HUES64 (cell line): Measurements from ENCODE around the gene SH3BP4.

ENCODE experiments used
- H3K27ac ChIP-seq: 2 replicates; pipeline ENCODE4 v1.7.0; 2013; ENCODE audit warnings: low read depth, low read length, inconsistent platforms
- H3K27me3 ChIP-seq: 2 replicates; pipeline ENCODE4 v1.6.1; 2013; ENCODE audit warnings: mild to moderate bottlenecking, low read length; ENCODE audit not compliant: insufficient read depth
- H3K36me3 ChIP-seq: 2 replicates; pipeline ENCODE4 v1.6.1; 2013; ENCODE audit warnings: mild to moderate bottlenecking, low read length; ENCODE audit not compliant: insufficient read depth
- H3K4me1 ChIP-seq: 2 replicates; pipeline ENCODE4 v1.6.1; 2013; ENCODE audit warnings: mild to moderate bottlenecking, low read length, moderate library complexity; ENCODE audit not compliant: insufficient read depth
- H3K4me3 ChIP-seq: 2 replicates; pipeline ENCODE4 v1.5.1; 2013; ENCODE audit warnings: mild to moderate bottlenecking, low read length, moderate library complexity
- H3K9ac ChIP-seq: 2 replicates; pipeline ENCODE4 v1.6.1; 2013; ENCODE audit warnings: mild to moderate bottlenecking, low read depth, low read length
- H3K9me3 ChIP-seq: 2 replicates; pipeline ENCODE4 v1.6.1; 2013; ENCODE audit warnings: low read depth, low read length; ENCODE audit not compliant: insufficient read depth
- WGBS: fragments of 150-250, 120-280 bp; methylation state at CpG from one replicate; pipeline ENCODE4 v1.1.7; 2013; ENCODE audit warnings: missing lambda C conversion rate; 5-methylcytosine and 5-hydroxymethylcytosine counted together

SH3BP4 gene

GRCh38 chr2:235047171-235048160 lies 95.6 kb downstream of the SH3BP4 start:
- H3K4me1 ChIP-seq = peaks cover 6% of the 10 kb centered on the region; the same call in 1 of the 2 replicates
- H3K4me3 ChIP-seq = no peak overlapping the region
- H3K27ac ChIP-seq = no peak overlapping the region
- WGBS = 94% methylated on average over 24 of the region's 24 CpGs
- no peaks in the 10 kb centered on the region for H3K27me3 ChIP-seq
- H3K36me3 ChIP-seq = peaks cover 48% of the 10 kb centered on the region
- no peak overlapping the region for H3K9ac ChIP-seq
- no peaks in the 10 kb centered on the region for H3K9me3 ChIP-seq

DNA sequence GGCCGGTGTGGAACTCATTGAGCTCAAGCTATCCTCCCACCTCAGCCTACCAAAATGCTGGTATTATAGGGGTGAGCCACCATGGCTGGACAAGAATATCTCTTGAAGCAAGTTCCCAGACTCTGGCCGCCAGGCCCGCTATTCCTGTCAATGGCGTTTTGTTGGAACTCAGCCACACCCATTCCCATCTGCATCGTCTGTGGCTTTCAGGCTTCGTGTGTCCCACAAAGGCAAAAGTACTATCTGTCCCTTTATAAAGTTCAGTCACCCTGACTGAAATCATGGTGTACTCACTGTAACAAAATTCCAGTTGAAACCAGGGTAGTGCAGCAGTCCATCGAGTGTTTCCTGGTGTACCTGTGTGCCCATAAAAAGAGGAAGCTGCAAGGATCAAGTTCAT lies 96.7 kb downstream of the SH3BP4 start:
- WGBS = 95% methylated on average over 6 of the region's 7 CpGs
- Histone ChIP-seq H3K4me1 (peaks cover 6% of the 10 kb centered on the region; the same call in 1 of the 2 replicates), H3K9ac (no peak overlapping the region), H3K27ac (no peak overlapping the region), H3K27me3 (no peaks in the 10 kb centered on the region), H3K9me3 (no peaks in the 10 kb centered on the region), H3K36me3 (peaks cover 52% of the 10 kb centered on the region), H3K4me3 (no peak overlapping the region)

DNA sequence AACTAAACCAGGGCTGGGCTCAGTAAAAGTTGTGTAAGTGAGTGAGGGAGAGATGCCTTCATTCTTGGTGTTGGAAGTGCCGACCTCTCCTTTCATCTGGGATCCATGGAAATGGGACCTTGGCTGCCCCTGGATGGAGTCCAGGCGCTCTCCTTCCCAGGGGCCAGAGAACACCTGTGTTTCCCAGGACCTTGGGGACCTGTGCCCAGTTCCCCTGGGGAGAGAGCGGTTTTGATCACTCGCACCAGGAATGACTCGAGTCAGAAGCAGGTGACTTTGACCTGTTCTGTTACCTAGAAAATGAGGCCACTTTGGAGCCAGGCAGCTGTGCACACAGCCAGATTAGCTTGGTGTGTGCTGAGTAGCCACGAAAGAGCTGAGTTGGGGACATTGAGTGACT lies 97.3 kb downstream of the SH3BP4 start:
- Histone ChIP-seq H3K27me3 (no peaks in the 10 kb centered on the region), H3K9ac (no peak overlapping the region), H3K27ac (no peak overlapping the region), H3K9me3 (no peaks in the 10 kb centered on the region), H3K4me1 (peaks cover 6% of the 10 kb centered on the region; the same call in 1 of the 2 replicates), H3K36me3 (peaks cover 55% of the 10 kb centered on the region), H3K4me3 (no peak overlapping the region)
- WGBS = 92% methylated on average over 6 of the region's 6 CpGs

DNA sequence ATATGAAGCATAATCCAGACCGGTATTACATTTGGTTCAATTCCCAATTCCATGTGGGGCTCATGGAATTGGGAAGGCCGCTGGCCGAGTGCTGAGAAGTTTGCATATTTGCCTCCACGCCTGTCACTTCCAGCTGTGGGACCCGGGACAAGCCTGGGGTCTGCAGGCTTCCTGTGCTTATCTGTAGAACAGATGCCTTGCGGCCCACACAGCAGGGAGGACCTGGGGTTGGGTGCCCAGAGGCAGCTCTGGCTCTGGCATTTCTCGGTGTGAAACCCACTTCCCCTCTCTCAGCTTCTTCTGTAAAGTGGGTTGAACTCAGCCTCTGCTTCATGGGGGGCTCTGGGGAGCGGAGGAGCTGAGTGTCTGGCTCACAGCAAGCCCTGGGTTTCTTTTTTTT lies 97.9 kb downstream of the SH3BP4 start:
- H3K36me3 ChIP-seq = peaks cover 56% of the 10 kb centered on the region

DNA sequence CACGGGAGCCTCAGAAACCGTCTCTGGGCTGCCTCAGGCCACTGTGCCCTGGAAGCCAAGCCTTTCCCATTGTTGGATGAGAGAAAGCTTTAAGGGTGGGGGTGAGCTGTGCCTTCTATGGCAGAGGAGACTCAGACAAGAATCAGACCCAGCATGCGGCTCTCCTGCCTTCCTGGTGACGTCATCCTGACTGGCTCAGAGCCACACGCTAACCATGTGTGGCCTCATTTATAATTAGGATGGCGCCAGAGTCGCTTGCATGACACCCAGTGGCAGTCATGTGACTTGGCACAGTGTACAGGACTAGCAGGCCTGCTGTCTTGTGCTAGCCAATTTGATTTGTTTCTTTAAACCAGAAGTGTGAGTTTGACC lies 99.1 kb downstream of the SH3BP4 start:
- peaks cover 55% of the 10 kb centered on the region for H3K36me3 ChIP-seq
- H3K4me3 ChIP-seq = no peak overlapping the region
- no peaks in the 10 kb centered on the region for H3K9me3 ChIP-seq
- no peaks in the 10 kb centered on the region for H3K27me3 ChIP-seq
- H3K4me1 ChIP-seq = peaks cover 6% of the 10 kb centered on the region; the same call in 1 of the 2 replicates
- WGBS = 86% methylated on average over 7 of the region's 7 CpGs
- H3K27ac ChIP-seq = no peak overlapping the region
- H3K9ac ChIP-seq = no peak overlapping the region

More for the DNA sequence above, 97.9 kb downstream of the SH3BP4 start:
- Histone ChIP-seq H3K4me1 (peaks cover 6% of the 10 kb centered on the region; the same call in 1 of the 2 replicates), H3K9ac (no peak overlapping the region), H3K27ac (no peak overlapping the region), H3K4me3 (no peak overlapping the region), H3K27me3 (no peaks in the 10 kb centered on the region), H3K9me3 (no peaks in the 10 kb centered on the region)
- WGBS = 91% methylated on average over 8 of the region's 8 CpGs

- Histone ChIP-seq H3K27me3 (no peaks in the 10 kb centered on the region), H3K9me3 (no peaks in the 10 kb centered on the region), H3K36me3 (peaks cover 48% of the 10 kb centered on the region), H3K4me1 (peaks cover 6% of the 10 kb centered on the region; the same call in 1 of the 2 replicates), H3K9ac (no peak overlapping the region), H3K27ac (no peak overlapping the region), H3K4me3 (no peak overlapping the region)
- WGBS = 93% methylated on average over 18 of the region's 18 CpGs
These were observed 99.8 kb downstream of the SH3BP4 start for GRCh38 chr2:235051436-235052260.

- H3K27me3 ChIP-seq = no peaks in the 10 kb centered on the region
- H3K4me3 ChIP-seq = no peak overlapping the region
- WGBS = 95% methylated on average over 25 of the region's 25 CpGs
- no peak overlapping the region for H3K9ac ChIP-seq
- H3K27ac ChIP-seq = no peak overlapping the region
- H3K4me1 ChIP-seq = peaks cover 6% of the 10 kb centered on the region; the same call in 1 of the 2 replicates
- H3K36me3 ChIP-seq = peaks cover 39% of the 10 kb centered on the region
- H3K9me3 ChIP-seq = no peaks in the 10 kb centered on the region
These were observed 100.9 kb downstream of the SH3BP4 start for GRCh38 chr2:235052514-235053354.

DNA sequence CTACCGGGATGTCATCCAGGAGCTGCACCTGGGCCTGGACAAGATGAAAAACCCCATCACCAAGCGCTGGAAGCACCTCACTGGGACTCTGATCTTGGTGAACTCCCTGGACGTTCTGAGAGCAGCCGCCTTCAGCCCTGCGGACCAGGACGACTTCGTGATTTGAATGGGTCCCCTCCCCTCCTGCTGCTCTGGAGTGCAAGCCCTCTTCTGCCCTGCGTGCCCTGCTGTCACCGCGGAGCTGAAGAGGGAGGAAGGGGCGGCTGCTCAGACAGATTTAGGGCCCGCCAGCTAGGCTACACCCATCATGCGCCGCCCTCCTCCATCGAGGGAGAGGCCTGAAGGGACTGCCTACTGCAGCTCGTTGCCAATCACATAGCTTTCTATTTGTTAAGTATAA lies 101.8 kb downstream of the SH3BP4 start:
- H3K4me1 ChIP-seq = peaks cover 6% of the 10 kb centered on the region; the same call in 1 of the 2 replicates
- 92% methylated on average over 15 of the region's 16 CpGs for WGBS
- no peaks in the 10 kb centered on the region for H3K9me3 ChIP-seq
- no peak overlapping the region for H3K9ac ChIP-seq
- no peaks in the 10 kb centered on the region for H3K27me3 ChIP-seq
- H3K36me3 ChIP-seq = peaks cover 39% of the 10 kb centered on the region
- no peak overlapping the region for H3K4me3 ChIP-seq
- no peak overlapping the region for H3K27ac ChIP-seq

DNA sequence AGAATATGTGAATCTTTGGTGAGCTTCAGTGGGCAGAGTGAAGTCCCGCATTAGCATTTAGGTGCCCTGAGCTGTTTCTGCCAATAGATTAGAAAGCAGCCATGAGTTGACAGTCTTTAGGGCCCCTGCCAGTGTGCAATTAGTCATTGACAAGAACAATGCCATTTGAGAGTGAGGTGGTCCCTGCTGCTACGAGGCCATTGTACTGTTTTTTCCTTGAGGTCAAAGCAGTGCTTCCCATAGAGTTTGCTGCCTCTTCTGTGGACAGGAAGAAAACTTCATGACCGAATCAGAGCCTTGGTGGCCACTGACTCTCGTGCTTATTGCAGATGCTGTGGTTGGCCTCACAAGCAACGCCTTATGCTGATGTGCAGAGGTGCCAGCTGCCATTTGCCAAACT lies 102.7 kb downstream of the SH3BP4 start:
- Histone ChIP-seq H3K36me3 (peaks cover 39% of the 10 kb centered on the region), H3K27ac (no peak overlapping the region)

GRCh38 chr2:235054919-235055318 lies 103.1 kb downstream of the SH3BP4 start:
- no peaks in the 10 kb centered on the region for H3K27me3 ChIP-seq
- H3K9me3 ChIP-seq = no peaks in the 10 kb centered on the region
- H3K4me3 ChIP-seq = no peak overlapping the region
- H3K27ac ChIP-seq = no peak overlapping the region
- peaks cover 39% of the 10 kb centered on the region for H3K36me3 ChIP-seq
- no peak overlapping the region for H3K9ac ChIP-seq
- H3K4me1 ChIP-seq = peaks cover 6% of the 10 kb centered on the region; the same call in 1 of the 2 replicates
- 91% methylated on average over 7 of the region's 7 CpGs for WGBS

More for the DNA sequence above, 102.7 kb downstream of the SH3BP4 start:
- Histone ChIP-seq H3K9ac (no peak overlapping the region), H3K4me1 (peaks cover 6% of the 10 kb centered on the region; the same call in 1 of the 2 replicates), H3K4me3 (no peak overlapping the region), H3K27me3 (no peaks in the 10 kb centered on the region), H3K9me3 (no peaks in the 10 kb centered on the region)
- WGBS = 89% methylated on average over 5 of the region's 5 CpGs
